Spleen (tissue), 7 donors: ENCODE measurements around the gene IDH2.

ENCODE experiments used
- CTCF ChIP-seq, 11 experiments: fragments of 200-600 bp in 7 of 11; fragments of 450-650 bp in 4 of 11; sonication (generic) in 4 of 11; IDR thresholded peaks in 8 of 11; conservative IDR thresholded peaks in 3 of 11; 1 replicate in 7 of 11; 2 replicates in 4 of 11; pipeline versions ENCODE4 v1.4.0 to v1.8.0; 2016 to 2021; ENCODE audit warnings: antibody characterized with exemption in 11 of 11, inconsistent platforms in 4 of 11, mild to moderate bottlenecking in 1 of 11
- POLR2AphosphoS5 ChIP-seq, 3 donors: sonication (generic); formaldehyde crosslinking; IDR thresholded peaks; one replicate each; pipeline ENCODE4 v1.5.1; 2017; ENCODE audit warnings: antibody characterized with exemption in 3 of 3
- donor health status: DM: no; HTN: no; CAD: no; lungs with moderate emphysema.
- donor health status: DM: no; HTN: no; CAD: no.
- donor health status: DM: no; HTN: no; CAD: no.

GRCh38 chr15:90126022-90126421 is 23.8 kb upstream of the IDH2 start:
- TF ChIP-seq CTCF (IDR thresholded peaks at IDR 0.05 in 8 of 11, conservative IDR thresholded peaks at IDR 0.05 in 3 of 11) (no peak), POLR2AphosphoS5 (IDR thresholded peaks at IDR 0.05) (no peak)
